Prostate gland (tissue), 2 donors: ENCODE measurements around the gene ADRB1.

Source experiments
- CTCF ChIP-seq, 4 experiments: fragments of 200-600 bp in 2 of 4; fragments of 450-650 bp in 2 of 4; sonication (generic) in 2 of 4; IDR thresholded peaks; 1 replicate in 3 of 4; 2 replicates in 1 of 4; pipeline ENCODE4 v1.5.1; 2016 to 2019; ENCODE audit warnings: antibody characterized with exemption in 4 of 4, mild to moderate bottlenecking in 2 of 4, moderate library complexity in 2 of 4
- POLR2A ChIP-seq: fragments of 450-650 bp; IDR thresholded peaks from one replicate; pipeline ENCODE4 v1.6.1; 2016; ENCODE audit warnings: antibody characterized with exemption, mild to moderate bottlenecking
- POLR2AphosphoS5 ChIP-seq: sonication (generic); formaldehyde crosslinking; IDR thresholded peaks from one replicate; pipeline ENCODE4 v1.6.1; 2017; ENCODE audit warnings: antibody characterized with exemption

- TF ChIP-seq CTCF (IDR thresholded peaks at IDR 0.05) (no peak), POLR2AphosphoS5 (no peak), POLR2A (no peak)
These were observed 33.7 kb downstream of the ADRB1 start for GRCh38 chr10:114077347-114077746.
